AG09309 (cell line): Measurements from ENCODE around the gene HYOU1.

Source experiments
- DNase-seq: peaks from one replicate; pipeline ENCODE4 v3.0.0-alpha.2; 2010; ENCODE audit warnings: low read depth
- H3K4me3 ChIP-seq: 2 replicates; pipeline ENCODE4 v1.5.1; 2011; ENCODE audit warnings: mild to moderate bottlenecking, low read depth, low read length, moderate library complexity; ENCODE audit not compliant: control insufficient read depth
- TF ChIP-seq, protein P1 (sequence below): IDR thresholded peaks from 2 replicates; pipeline ENCODE4 v1.5.1; 2011; ENCODE audit warnings: mild to moderate bottlenecking, low read depth, low read length, inconsistent platforms; ENCODE audit not compliant: insufficient read depth, control insufficient read depth; ENCODE audit errors: missing control alignments

HYOU1 gene

DNA sequence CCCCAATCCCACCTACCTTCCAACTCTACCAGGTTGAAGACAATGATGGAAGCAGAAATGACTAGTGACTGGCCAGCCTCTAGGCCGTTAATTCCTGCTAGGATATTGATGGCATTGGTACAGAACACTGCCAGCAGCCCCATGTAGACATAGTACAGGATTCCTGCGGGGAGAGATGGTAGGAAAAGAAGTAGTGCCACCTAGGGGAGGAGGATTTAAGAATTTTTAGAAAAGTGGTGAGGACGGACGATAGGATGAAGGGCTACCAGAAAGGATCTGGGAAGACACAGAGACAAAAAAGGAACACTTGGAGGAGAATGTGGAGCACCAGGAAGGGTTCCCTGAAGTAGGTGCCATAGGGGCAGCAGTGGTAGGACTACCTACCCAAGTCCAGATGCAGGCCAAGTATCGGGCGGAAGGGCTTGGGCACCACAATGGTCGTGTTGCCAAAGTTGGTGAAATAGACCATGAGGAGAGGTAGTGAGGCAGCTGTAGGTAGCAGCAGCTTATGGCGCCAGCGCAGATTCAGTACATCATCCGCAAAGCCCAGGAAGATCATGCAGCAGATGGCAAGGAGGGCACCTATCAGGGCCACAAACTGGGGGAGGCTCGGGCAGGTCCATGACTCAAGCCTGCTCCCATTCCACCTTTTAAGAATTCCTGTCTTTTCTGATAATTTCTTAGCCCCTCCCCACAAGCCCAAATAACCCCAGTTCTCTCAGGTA, 43.4 kb upstream of the HYOU1 start:
- peak overlapping the region; percentile 83 for H3K4me3 ChIP-seq
- TF ChIP-seq, protein P1, sequence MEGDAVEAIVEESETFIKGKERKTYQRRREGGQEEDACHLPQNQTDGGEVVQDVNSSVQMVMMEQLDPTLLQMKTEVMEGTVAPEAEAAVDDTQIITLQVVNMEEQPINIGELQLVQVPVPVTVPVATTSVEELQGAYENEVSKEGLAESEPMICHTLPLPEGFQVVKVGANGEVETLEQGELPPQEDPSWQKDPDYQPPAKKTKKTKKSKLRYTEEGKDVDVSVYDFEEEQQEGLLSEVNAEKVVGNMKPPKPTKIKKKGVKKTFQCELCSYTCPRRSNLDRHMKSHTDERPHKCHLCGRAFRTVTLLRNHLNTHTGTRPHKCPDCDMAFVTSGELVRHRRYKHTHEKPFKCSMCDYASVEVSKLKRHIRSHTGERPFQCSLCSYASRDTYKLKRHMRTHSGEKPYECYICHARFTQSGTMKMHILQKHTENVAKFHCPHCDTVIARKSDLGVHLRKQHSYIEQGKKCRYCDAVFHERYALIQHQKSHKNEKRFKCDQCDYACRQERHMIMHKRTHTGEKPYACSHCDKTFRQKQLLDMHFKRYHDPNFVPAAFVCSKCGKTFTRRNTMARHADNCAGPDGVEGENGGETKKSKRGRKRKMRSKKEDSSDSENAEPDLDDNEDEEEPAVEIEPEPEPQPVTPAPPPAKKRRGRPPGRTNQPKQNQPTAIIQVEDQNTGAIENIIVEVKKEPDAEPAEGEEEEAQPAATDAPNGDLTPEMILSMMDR, result peak; percentile 52
- DNase-seq, result no peak

DNA sequence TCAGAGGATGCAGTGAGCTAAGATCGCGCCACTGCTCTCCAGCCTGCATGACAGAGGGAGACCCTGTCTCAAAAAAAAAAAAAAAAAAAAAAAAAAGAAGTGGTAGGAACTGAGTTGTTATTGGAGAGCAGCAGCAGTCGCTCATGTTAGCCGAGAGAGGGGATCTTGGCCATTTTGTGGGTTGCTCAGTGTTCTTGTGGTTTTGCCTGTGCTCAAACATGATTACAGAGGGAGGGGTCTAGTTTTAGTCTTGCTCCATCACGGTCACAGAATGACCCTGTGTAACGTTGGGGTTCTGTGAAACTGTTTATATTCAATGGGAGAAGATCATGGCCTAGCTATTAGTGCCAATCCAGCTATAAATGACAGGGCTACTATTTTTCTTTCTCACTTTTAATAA, 42.7 kb upstream of the HYOU1 start:
- no peak for DNase-seq
- no peak overlapping the region for H3K4me3 ChIP-seq
- TF ChIP-seq, protein P1, result no peak

DNA sequence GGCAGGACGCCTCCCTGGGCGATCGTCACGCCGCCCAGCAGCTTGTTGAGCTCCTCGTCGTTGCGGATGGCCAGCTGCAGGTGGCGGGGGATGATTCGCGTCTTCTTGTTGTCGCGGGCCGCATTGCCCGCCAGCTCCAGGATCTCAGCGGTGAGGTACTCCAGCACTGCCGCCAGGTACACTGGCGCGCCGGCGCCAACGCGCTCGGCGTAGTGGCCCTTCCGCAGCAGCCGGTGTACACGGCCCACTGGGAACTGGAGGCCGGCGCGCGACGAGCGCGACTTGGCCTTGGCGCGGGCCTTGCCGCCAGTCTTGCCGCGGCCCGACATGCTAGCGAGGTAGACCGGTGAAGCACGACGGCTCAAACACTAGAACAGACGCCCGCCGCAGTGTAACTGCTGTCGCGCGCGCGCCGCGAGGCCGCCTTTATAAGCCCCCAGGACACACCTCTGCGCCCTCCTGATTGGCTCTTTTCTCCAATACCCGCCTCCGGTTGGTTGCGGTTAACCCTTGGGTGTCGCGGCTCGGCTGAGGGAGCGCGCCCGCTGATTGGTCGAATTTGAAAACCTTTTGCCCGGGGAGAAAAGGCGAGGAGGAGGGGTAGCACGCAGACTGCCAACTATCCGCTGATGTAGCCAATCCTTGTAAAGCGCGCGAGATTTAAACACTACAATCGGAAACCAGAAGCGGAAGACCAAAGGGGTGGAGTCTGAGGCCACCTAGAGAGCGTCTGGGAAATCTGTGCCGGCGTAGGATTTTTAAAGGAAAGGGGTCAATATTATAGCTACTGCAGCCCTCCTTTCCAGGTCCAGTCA, 38.3 kb upstream of the HYOU1 start:
- TF ChIP-seq, protein P1, result no peak
- H3K4me3 ChIP-seq, result peak overlapping the region; percentile 90
- DNase-seq, result peak; percentile 99

DNA sequence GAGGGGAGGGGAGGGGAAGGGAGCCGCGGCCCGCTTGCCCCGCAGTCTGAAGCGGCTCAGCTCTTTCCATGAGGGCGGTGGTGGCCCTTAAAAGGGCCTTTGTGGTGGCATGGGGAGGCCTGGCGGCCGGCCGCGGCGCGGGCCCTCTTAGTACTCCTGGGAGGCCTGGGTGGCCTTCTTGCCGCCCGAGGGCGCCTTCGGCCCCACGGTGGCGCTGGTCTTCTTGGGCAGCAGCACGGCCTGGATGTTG, 37.7 kb upstream of the HYOU1 start:
- DNase-seq, result peak; percentile 59
- TF ChIP-seq, protein P1, result peak; percentile 74
- peak overlapping the region; percentile 90 for H3K4me3 ChIP-seq

DNA sequence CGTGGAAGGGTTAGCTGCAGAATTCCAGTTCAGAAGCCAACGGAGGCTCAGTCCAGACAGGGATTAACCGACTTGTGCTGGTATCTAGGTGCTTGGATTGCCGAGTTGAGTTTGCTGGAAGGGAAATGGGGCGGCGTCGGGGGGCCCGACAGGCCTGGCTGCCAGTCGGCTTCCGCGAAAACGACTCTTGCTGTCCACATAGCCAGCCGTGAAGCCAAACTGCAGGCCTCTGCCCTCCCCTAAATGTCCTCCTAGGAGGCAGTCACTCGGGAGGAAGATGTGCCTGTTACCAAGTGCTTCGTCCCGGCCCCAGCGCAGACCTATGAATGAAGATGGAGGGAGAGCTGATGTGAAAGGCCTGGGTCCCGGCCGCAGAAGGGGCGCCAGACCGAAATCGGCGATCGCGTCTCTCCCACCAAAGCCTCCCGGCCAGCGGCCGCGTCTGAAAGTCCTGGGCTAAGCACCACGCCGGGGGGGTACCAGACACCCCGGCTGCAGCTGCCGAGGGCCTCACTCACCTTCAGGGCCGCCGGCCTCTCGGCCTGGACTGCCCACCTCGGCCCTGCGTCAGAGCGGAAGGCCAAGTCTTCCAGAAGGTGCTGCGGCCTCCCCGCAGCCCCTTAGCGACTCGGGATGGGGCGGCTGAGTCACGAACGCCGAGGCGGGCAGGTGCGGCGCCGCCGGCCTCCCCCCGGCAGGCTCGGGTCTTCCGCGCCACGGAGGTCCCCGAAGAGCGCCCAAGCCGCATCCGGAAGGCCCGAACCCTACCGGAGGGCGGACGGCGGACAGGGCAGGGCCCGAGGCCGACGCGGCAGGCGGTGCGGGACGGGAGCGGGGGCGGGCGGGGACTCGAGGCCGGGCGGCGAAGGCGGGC, 37.2 kb upstream of the HYOU1 start:
- TF ChIP-seq, protein P1, result no peak
- peak overlapping the region; percentile 90 for H3K4me3 ChIP-seq
- DNase-seq, result no peak
